Measurements from ENCODE around the gene ATP5F1E. TPM values are rescaled to one million over a fixed set of nuclear protein-coding genes. Genes with fewer than 3 reads are reported as not detected.
A peak's percentile ranks its signal among the peaks of the same experiment; 100 is the strongest.

ATP5F1E gene
- total RNA-seq, 2 donors from 2014 or later = 16.2 to 16.6 TPM

DNA sequence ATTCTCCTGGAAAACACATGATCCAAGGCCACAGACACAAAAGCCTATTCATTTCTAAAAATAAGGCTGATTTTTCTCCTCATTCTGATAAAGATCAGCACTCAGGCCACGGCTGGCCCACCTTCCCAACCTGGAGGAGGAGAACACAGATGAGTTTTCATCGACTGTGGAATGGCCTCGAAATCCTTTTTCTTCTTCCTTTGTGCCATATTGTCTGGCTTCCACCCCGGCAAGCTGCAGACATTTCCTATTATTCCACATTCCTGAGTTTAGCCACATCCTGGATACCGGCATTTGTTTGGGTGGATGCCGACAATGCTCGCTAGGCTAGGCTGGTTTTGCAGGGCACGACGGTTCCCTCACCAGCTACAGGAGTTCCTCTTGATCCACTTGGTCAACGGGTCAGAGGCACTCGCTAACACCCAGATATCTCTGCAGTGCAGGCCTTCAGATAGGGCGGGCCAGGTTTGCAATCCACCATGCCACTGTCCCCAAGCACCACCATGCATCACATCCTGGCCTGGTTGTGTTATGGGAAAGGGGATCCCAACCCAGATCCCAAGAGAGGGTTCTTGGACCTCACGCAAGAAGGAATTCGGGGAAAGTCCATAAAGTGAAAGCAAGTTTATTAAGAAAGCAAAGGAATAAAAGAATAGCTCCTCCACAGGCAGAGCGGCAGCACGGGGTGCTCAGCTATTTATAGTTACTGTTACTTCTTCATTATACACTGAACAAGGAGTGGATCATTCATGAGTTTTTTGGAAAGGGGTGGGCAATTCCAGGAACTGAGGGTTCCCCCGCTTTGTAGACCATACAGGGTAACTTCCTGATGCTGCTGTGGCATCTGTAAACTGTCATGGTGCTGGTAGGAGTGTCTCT lies 20.9 kb downstream of the ATP5F1E start:
- Histone ChIP-seq H3K36me3 (replicated peaks in 1 of 2; ENCODE audit: insufficient read depth in 1 of 2, low read depth in 2 of 2) (no peaks in the 10 kb centered on the region), H3K27me3 (no peaks in the 10 kb centered on the region), H3K4me1 (peaks cover 20% of the 10 kb centered on the region), H3K27ac (peak overlapping the region in 2 of 4 donors; percentile 21 to 35), H3K9me3 (no peaks in the 10 kb centered on the region), H3K4me3 (no peak overlapping the region)
- no peak for ATAC-seq
- no peak for DNase-seq
- no peak for TF ChIP-seq POLR2A (IDR thresholded peaks at IDR 0.05)
- TF ChIP-seq, protein P1, sequence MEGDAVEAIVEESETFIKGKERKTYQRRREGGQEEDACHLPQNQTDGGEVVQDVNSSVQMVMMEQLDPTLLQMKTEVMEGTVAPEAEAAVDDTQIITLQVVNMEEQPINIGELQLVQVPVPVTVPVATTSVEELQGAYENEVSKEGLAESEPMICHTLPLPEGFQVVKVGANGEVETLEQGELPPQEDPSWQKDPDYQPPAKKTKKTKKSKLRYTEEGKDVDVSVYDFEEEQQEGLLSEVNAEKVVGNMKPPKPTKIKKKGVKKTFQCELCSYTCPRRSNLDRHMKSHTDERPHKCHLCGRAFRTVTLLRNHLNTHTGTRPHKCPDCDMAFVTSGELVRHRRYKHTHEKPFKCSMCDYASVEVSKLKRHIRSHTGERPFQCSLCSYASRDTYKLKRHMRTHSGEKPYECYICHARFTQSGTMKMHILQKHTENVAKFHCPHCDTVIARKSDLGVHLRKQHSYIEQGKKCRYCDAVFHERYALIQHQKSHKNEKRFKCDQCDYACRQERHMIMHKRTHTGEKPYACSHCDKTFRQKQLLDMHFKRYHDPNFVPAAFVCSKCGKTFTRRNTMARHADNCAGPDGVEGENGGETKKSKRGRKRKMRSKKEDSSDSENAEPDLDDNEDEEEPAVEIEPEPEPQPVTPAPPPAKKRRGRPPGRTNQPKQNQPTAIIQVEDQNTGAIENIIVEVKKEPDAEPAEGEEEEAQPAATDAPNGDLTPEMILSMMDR (IDR thresholded peaks at IDR 0.05) = no peak
- intact Hi-C loops (cut with DNase I) = no loop called here
- 51 to 55% methylated on average over 13 to 17 of the region's 17 CpGs for WGBS, 2 donors

DNA sequence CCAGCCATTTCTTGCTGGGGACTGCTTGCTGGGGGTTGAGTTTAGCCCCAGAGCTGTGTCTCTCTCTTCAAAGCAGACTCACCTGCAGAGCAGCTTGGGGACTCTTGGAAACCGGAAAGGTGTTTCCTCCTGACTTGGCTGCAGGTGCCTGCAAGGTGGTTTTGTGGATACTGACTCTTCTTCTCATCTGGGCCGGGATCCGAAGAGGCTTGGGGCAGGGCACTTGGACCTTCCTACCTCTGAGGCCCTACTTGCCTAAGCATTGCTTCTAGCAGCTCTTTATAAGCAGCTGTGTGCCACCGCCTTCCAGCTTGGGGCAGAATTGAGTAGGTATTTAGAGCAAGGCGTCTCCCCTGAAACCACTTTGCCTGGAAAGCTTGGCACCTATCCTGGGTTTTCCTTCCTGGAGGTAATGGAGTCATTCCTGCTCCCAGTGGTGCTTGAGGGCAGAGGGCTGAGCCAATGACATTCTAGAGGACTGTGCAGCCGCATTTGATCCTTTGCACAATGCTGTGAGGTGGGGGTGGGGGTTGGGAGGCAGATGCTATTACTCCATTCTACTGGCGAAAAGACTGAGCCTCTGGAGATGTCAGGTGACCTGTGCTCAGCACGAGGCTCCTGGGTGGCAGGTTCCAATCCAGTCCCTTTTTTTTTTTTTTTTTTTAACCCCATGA lies 21.7 kb downstream of the ATP5F1E start:
- peak overlapping the region in 2 of 4 donors; percentile 21 to 35 for H3K27ac ChIP-seq
- ATAC-seq (no peak), DNase-seq (no peak)
- peaks cover 28% of the 10 kb centered on the region for H3K4me1 ChIP-seq
- TF ChIP-seq, protein P1 (IDR thresholded peaks at IDR 0.05) = no peak
- no peak for TF ChIP-seq POLR2A (IDR thresholded peaks at IDR 0.05)
- H3K9me3 ChIP-seq = no peaks in the 10 kb centered on the region
- H3K4me3 ChIP-seq = no peak overlapping the region
- H3K36me3 ChIP-seq (replicated peaks in 1 of 2; ENCODE audit: insufficient read depth in 1 of 2, low read depth in 2 of 2) = no peaks in the 10 kb centered on the region
- intact Hi-C loops (cut with DNase I) = no loop called here
- 73 to 76% methylated on average over 5 to 8 of the region's 8 CpGs for WGBS, 2 donors
- H3K27me3 ChIP-seq = no peaks in the 10 kb centered on the region

DNA sequence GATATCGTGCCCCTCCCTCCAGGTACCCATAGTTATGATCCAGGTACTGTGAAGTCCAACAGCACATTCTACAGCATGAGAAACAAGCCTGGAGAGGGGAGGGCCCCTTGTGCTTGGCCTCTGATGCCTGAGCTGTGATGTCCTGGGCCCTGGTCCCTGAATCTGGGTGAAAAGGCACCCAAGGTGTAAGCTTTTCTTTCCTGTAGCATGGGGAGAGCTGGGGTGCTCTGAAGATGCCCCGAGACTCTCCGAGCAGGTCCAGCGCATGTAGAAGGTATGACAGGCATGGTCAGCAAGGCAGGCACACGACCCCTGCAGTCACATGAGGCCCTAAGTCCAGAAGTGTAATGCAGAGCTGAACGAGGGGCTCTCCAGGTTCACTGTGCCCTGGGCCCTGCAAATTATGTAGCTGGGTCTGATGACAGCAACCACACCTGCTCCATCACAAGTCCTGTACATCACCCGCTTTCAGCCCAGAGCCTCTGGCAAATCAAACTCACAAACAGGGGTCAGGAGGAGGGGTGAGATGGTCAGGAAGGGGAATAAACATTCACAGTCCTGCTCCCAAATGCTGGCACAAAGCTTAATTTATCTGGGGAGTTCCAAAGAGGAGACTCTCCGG lies 23.3 kb downstream of the ATP5F1E start:
- Histone ChIP-seq H3K27me3 (no peaks in the 10 kb centered on the region), H3K4me1 (peaks cover 40% of the 10 kb centered on the region), H3K4me3 (no peak overlapping the region), H3K9me3 (no peaks in the 10 kb centered on the region), H3K27ac (no peak overlapping the region), H3K36me3 (replicated peaks in 1 of 2; ENCODE audit: insufficient read depth in 1 of 2, low read depth in 2 of 2) (no peaks in the 10 kb centered on the region)
- DNase-seq (no peak), ATAC-seq (no peak)
- TF ChIP-seq, protein P1 (IDR thresholded peaks at IDR 0.05) = no peak
- TF ChIP-seq POLR2A (IDR thresholded peaks at IDR 0.05) = no peak
- intact Hi-C loops (cut with DNase I) = no loop called here
- WGBS, 2 donors = 81 to 85% methylated on average over 3 to 8 of the region's 8 CpGs

DNA sequence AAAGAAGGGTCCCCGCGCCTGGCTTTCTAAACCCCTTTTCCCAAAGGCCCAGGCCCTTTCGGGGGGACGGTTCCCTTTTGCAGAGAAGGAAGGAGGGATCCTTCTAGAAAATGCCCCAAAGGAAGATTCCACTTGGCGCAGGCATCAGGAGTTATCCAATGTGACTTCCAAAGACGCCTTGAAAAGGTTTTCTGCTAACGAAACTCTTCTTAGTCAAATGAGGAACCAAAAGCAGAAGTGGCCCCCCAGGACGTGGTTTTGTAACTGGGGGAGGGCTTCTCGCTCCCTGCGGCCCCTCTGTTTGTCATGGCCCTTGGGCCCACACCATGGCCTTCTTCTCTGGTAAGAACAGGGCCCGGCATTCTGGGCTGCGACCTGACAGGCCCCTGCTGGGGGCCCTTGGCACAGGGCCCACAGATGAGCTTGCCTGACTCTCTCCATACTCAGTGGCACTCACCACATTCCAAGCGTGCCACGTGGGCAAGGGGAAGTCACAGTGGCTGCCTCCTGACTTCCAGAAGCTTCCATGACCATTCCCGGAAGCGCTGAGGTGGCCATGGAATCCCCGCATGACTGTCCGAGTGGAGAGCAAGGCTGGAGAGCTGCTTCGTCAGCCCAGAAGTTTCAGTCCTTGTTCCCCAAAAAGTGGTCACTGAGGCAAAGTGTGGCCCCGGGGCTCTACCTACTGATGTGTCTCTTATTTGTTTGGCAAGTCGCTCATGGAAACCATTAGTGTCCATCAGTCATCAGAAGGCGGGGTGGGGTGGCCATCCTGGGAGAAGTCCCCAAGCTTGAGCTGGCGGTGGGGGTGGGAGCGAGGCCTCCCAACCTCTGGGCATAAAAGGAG lies 24.2 kb downstream of the ATP5F1E start:
- DNase-seq = peak in 2 of 4 donors; percentile 29 to 60
- Histone ChIP-seq H3K4me1 (peaks cover 40% of the 10 kb centered on the region), H3K27ac (peak overlapping the region in 3 of 4 donors; percentile 70 to 81 (median 70)), H3K4me3 (no peak overlapping the region), H3K9me3 (no peaks in the 10 kb centered on the region), H3K27me3 (no peaks in the 10 kb centered on the region), H3K36me3 (replicated peaks in 1 of 2; ENCODE audit: insufficient read depth in 1 of 2, low read depth in 2 of 2) (no peaks in the 10 kb centered on the region)
- 70 to 89% methylated on average over 17 to 24 of the region's 24 CpGs for WGBS, 2 donors
- no peak for ATAC-seq
- intact Hi-C loops (cut with DNase I) = no loop called here
- TF ChIP-seq, protein P1 (IDR thresholded peaks at IDR 0.05) = no peak
- no peak for TF ChIP-seq POLR2A (IDR thresholded peaks at IDR 0.05)
